GM12878 (cell line): ENCODE results near the gene CD82. TPM values are rescaled to one million over a fixed set of nuclear protein-coding genes. Genes with fewer than 3 reads are reported as not detected.

Experiments used
- ATF2 ChIP-seq: IDR thresholded peaks from 2 replicates; pipeline ENCODE4 v1.6.1; 2012; ENCODE audit warnings: low read length, inconsistent platforms
- ATF3 ChIP-seq: IDR thresholded peaks from 2 replicates; pipeline ENCODE4 v1.6.1; 2011; ENCODE audit warnings: low read depth, mild to moderate bottlenecking, low read length, moderate library complexity, borderline replicate concordance; ENCODE audit errors: extremely low read depth
- E2F8 ChIP-seq: fragments of 450-650 bp; IDR thresholded peaks from 2 replicates; pipeline ENCODE4 v1.6.1; 2018; ENCODE audit warnings: mild to moderate bottlenecking, low read depth, moderate library complexity; ENCODE audit not compliant: partially characterized antibody
- ESRRA ChIP-seq: IDR thresholded peaks from 2 replicates; pipeline ENCODE4 v1.6.1; 2012; ENCODE audit warnings: mild to moderate bottlenecking, low read length, improper control_type of control experiment
- IRF4 ChIP-seq: IDR thresholded peaks from 2 replicates; pipeline ENCODE4 v1.6.1; 2011; ENCODE audit warnings: low read depth, low read length
- PAX8 ChIP-seq: fragments of 450-650 bp; IDR thresholded peaks from 2 replicates; pipeline ENCODE4 v1.6.1; 2017; ENCODE audit warnings: mild to moderate bottlenecking, moderate library complexity
- TARDBP ChIP-seq: IDR thresholded peaks from 2 replicates; pipeline ENCODE4 v1.6.1; 2016; ENCODE audit warnings: borderline replicate concordance
- WRNIP1 ChIP-seq: IDR thresholded peaks from 2 replicates; pipeline ENCODE4 v1.6.1; 2011; ENCODE audit warnings: low read depth, low read length, improper control_type of control experiment, borderline replicate concordance
- ZSCAN29 ChIP-seq: fragments of 450-650 bp; IDR thresholded peaks from 2 replicates; pipeline ENCODE4 v1.6.1; 2017; ENCODE audit warnings: mild to moderate bottlenecking, moderate library complexity
- polyA plus RNA-seq, 11 experiments: library from polyadenylated mRNA; depleted of rRNA in 4 of 11; unstranded in 6 of 11; stranded (reverse) in 5 of 11; fragments of >200 nt; fragmentation: Nextera tagmentation in 4 of 11; fragmentation: Illumina TruSeq in 1 of 11; extraction: Ambion mirVana in 4 of 11; extraction: Trizol in 1 of 11; gene quantifications; 1 replicate in 1 of 11; 2 replicates in 10 of 11; pipeline versions ENCODE4 v1.2.1 to v1.2.3, GENCODE V29; 2011 to 2016; ENCODE audit warnings: inconsistent platforms in 2 of 11, missing spikeins in 2 of 11, low read depth in 1 of 11
- total RNA-seq, 4 experiments: library from RNA; depleted of rRNA in 3 of 4; stranded (reverse); fragments of >200 nt in 3 of 4; fragmentation: Illumina TruSeq in 1 of 4; extraction: Trizol in 1 of 4; gene quantifications; 2 replicates each; pipeline versions ENCODE4 v1.2.1 to v1.2.3, GENCODE V29; 2013 to 2021
- TF ChIP-seq, protein P1 (sequence below): fragments of 450-650 bp; formaldehyde crosslinking; IDR thresholded peaks from 2 replicates; pipeline ENCODE4 v1.4.0; 2022; ENCODE audit warnings: mild to moderate bottlenecking, moderate library complexity
- TF ChIP-seq, protein P2 (sequence below): fragments of 150-350 bp; IDR thresholded peaks from 2 replicates; pipeline ENCODE4 v1.6.1; 2016; ENCODE audit warnings: low read depth, low read length
- TF ChIP-seq, protein P3 (sequence below): fragments of 450-650 bp; IDR thresholded peaks from 2 replicates; pipeline ENCODE4 v1.6.1; 2017; ENCODE audit warnings: antibody characterized with exemption, mild to moderate bottlenecking, moderate library complexity

CD82 gene
- total and polyA plus RNA-seq, 10 of the 15 experiments (the other 5 are each of a cell fraction or from before 2014, with no cell fraction given) = 5.2 to 180 (median 84.7) TPM

GRCh38 chr11:44627911-44628729 is 62.7 kb downstream of the CD82 start (continued):
- TF ChIP-seq ATF2 (no peak), E2F8 (no peak), ZSCAN29 (no peak), ESRRA (no peak), IRF4 (no peak), WRNIP1 (no peak), ATF3 (no peak), TARDBP (no peak), PAX8 (no peak)
- TF ChIP-seq, protein P1, sequence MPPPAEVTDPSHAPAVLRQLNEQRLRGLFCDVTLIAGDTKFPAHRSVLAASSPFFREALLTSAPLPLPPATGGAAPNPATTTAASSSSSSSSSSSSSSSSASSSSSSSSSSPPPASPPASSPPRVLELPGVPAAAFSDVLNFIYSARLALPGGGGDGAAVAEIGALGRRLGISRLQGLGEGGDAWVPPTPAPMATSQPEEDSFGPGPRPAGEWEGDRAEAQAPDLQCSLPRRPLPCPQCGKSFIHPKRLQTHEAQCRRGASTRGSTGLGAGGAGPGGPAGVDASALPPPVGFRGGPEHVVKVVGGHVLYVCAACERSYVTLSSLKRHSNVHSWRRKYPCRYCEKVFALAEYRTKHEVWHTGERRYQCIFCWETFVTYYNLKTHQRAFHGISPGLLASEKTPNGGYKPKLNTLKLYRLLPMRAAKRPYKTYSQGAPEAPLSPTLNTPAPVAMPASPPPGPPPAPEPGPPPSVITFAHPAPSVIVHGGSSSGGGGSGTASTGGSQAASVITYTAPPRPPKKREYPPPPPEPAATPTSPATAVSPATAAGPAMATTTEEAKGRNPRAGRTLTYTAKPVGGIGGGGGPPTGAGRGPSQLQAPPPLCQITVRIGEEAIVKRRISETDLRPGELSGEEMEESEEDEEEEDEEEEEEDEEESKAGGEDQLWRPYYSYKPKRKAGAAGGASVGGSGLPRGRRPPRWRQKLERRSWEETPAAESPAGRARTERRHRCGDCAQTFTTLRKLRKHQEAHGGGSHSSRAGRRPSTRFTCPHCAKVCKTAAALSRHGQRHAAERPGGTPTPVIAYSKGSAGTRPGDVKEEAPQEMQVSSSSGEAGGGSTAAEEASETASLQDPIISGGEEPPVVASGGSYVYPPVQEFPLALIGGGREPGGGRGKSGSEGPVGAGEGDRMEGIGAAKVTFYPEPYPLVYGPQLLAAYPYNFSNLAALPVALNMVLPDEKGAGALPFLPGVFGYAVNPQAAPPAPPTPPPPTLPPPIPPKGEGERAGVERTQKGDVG (CRISPR knock-in tag) = no peak
- TF ChIP-seq, protein P2, sequence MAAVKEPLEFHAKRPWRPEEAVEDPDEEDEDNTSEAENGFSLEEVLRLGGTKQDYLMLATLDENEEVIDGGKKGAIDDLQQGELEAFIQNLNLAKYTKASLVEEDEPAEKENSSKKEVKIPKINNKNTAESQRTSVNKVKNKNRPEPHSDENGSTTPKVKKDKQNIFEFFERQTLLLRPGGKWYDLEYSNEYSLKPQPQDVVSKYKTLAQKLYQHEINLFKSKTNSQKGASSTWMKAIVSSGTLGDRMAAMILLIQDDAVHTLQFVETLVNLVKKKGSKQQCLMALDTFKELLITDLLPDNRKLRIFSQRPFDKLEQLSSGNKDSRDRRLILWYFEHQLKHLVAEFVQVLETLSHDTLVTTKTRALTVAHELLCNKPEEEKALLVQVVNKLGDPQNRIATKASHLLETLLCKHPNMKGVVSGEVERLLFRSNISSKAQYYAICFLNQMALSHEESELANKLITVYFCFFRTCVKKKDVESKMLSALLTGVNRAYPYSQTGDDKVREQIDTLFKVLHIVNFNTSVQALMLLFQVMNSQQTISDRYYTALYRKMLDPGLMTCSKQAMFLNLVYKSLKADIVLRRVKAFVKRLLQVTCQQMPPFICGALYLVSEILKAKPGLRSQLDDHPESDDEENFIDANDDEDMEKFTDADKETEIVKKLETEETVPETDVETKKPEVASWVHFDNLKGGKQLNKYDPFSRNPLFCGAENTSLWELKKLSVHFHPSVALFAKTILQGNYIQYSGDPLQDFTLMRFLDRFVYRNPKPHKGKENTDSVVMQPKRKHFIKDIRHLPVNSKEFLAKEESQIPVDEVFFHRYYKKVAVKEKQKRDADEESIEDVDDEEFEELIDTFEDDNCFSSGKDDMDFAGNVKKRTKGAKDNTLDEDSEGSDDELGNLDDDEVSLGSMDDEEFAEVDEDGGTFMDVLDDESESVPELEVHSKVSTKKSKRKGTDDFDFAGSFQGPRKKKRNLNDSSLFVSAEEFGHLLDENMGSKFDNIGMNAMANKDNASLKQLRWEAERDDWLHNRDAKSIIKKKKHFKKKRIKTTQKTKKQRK = no peak
- TF ChIP-seq, protein P3, sequence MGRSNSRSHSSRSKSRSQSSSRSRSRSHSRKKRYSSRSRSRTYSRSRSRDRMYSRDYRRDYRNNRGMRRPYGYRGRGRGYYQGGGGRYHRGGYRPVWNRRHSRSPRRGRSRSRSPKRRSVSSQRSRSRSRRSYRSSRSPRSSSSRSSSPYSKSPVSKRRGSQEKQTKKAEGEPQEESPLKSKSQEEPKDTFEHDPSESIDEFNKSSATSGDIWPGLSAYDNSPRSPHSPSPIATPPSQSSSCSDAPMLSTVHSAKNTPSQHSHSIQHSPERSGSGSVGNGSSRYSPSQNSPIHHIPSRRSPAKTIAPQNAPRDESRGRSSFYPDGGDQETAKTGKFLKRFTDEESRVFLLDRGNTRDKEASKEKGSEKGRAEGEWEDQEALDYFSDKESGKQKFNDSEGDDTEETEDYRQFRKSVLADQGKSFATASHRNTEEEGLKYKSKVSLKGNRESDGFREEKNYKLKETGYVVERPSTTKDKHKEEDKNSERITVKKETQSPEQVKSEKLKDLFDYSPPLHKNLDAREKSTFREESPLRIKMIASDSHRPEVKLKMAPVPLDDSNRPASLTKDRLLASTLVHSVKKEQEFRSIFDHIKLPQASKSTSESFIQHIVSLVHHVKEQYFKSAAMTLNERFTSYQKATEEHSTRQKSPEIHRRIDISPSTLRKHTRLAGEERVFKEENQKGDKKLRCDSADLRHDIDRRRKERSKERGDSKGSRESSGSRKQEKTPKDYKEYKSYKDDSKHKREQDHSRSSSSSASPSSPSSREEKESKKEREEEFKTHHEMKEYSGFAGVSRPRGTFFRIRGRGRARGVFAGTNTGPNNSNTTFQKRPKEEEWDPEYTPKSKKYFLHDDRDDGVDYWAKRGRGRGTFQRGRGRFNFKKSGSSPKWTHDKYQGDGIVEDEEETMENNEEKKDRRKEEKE = no peak
